IMR-90 (cell line): Measurements from ENCODE around the gene SLC7A4. TPM values are rescaled to one million over a fixed set of nuclear protein-coding genes. Genes with fewer than 3 reads are reported as not detected.
A peak's percentile ranks its signal among the peaks of the same experiment; 100 is the strongest.

ENCODE experiments used
- ATAC-seq: fragments of 200-7000 bp; cut with Tn5 transposase; 2 replicates; pipeline ENCODE4 v1.9.1; 2020; ENCODE audit warnings: low read depth, mild to moderate bottlenecking, moderate library complexity
- BruUV-seq: library from RNA; stranded (reverse); fragments of 400-500 nt; replicated peaks from 2 replicates; lab custom pipeline; 2021; lab: Mats Ljungman, UMichigan
- CTCF ChIA-PET: fragments of 300-600 bp; formaldehyde crosslinking; extraction: SDS; loops from one replicate; lab custom pipeline; 2021; ENCODE audit warnings: antibody characterized with exemption; lab: Yijun Ruan, JAX
- POLR2A ChIA-PET: fragments of 300-600 bp; sonication (Branson Sonifier 250); formaldehyde crosslinking; loops from one replicate; lab custom pipeline; 2022; ENCODE audit warnings: antibody characterized with exemption; ENCODE audit not compliant: unreplicated experiment; lab: Charles Lee
- DNase-seq: peaks from one replicate; pipeline ENCODE4 v3.0.0; 2013
- H2AFZ ChIP-seq: replicated peaks from 2 replicates; pipeline ENCODE3; 2013; ENCODE audit warnings: low read length, mild to moderate bottlenecking; ENCODE audit not compliant: poor library complexity
- H2AK5ac ChIP-seq: 2 replicates; pipeline ENCODE4 v1.6.1; 2013; ENCODE audit warnings: low read depth, low read length, inconsistent platforms
- H2AK9ac ChIP-seq: replicated peaks from 2 replicates; pipeline ENCODE3; 2013; ENCODE audit warnings: mild to moderate bottlenecking, low read depth, low read length, moderate library complexity; ENCODE audit not compliant: poor library complexity
- H2BK120ac ChIP-seq: 2 replicates; pipeline ENCODE4 v1.6.1; 2013; ENCODE audit warnings: low read depth, low read length, inconsistent platforms
- H2BK15ac ChIP-seq: 3 replicates; pipeline ENCODE4 v1.6.1; 2013; ENCODE audit warnings: low read depth, low read length, inconsistent platforms
- H2BK20ac ChIP-seq: 2 replicates; pipeline ENCODE4 v1.6.1; 2013; ENCODE audit warnings: low read depth, mild to moderate bottlenecking, inconsistent platforms, low read length, moderate library complexity
- H2BK5ac ChIP-seq: 2 replicates; pipeline ENCODE4 v1.6.1; 2013; ENCODE audit warnings: mild to moderate bottlenecking, low read depth, low read length, inconsistent platforms; ENCODE audit not compliant: poor library complexity, severe bottlenecking
- H3K14ac ChIP-seq: replicated peaks from 2 replicates; pipeline ENCODE4 v1.6.1; 2013; ENCODE audit warnings: low read depth, low read length, inconsistent platforms
- H3K18ac ChIP-seq: 2 replicates; pipeline ENCODE4 v1.6.1; 2013; ENCODE audit warnings: low read depth, low read length, control low read depth
- H3K23ac ChIP-seq: 2 replicates; pipeline ENCODE4 v1.6.1; 2013; ENCODE audit warnings: low read depth, low read length, inconsistent platforms
- H3K27ac ChIP-seq: 2 replicates; pipeline ENCODE4 v1.5.1; 2013; ENCODE audit warnings: mild to moderate bottlenecking, control low read depth, low read length; ENCODE audit not compliant: insufficient read depth
- H3K27me3 ChIP-seq: 2 replicates; pipeline ENCODE4 v1.6.1; 2013; ENCODE audit warnings: low read length; ENCODE audit not compliant: control insufficient read depth, insufficient read depth
- H3K36me3 ChIP-seq: 2 replicates; pipeline ENCODE4 v1.6.1; 2013; ENCODE audit warnings: low read length, mixed read lengths; ENCODE audit not compliant: control insufficient read depth, insufficient read depth
- H3K4ac ChIP-seq: 2 replicates; pipeline ENCODE4 v1.6.1; 2013; ENCODE audit warnings: low read depth, low read length, inconsistent platforms
- H3K4me1 ChIP-seq: 2 replicates; pipeline ENCODE4 v1.6.1; 2013; ENCODE audit warnings: low read length, mixed read lengths; ENCODE audit not compliant: control insufficient read depth, insufficient read depth
- H3K4me2 ChIP-seq: 2 replicates; pipeline ENCODE4 v1.6.1; 2013; ENCODE audit warnings: low read depth, mild to moderate bottlenecking, control low read depth, low read length, moderate library complexity
- H3K4me3 ChIP-seq: 2 replicates; pipeline ENCODE4 v1.5.1; 2013; ENCODE audit warnings: low read depth, mild to moderate bottlenecking, control low read depth, low read length, moderate library complexity; ENCODE audit not compliant: insufficient read depth
- H3K56ac ChIP-seq: 2 replicates; pipeline ENCODE4 v1.6.1; 2013; ENCODE audit warnings: low read length, inconsistent platforms; ENCODE audit not compliant: insufficient read depth; ENCODE audit errors: extremely low read depth
- H3K79me1 ChIP-seq, 2 experiments: 2 replicates each; pipeline ENCODE4 v1.6.1; 2013; ENCODE audit warnings: low read length in 2 of 2, inconsistent platforms in 1 of 2, low read depth in 1 of 2
- H3K9ac ChIP-seq: 2 replicates; pipeline ENCODE4 v1.6.1; 2013; ENCODE audit warnings: low read depth, low read length, control low read depth
- H3K9me1 ChIP-seq: 2 replicates; pipeline ENCODE4 v1.6.1; 2013; ENCODE audit warnings: low read length, inconsistent platforms; ENCODE audit not compliant: insufficient read depth
- H3K9me3 ChIP-seq: 2 replicates; pipeline ENCODE4 v1.6.1; 2013; ENCODE audit warnings: low read length; ENCODE audit not compliant: control insufficient read depth, insufficient read depth
- H4K20me1 ChIP-seq: 2 replicates; pipeline ENCODE4 v1.6.1; 2013; ENCODE audit warnings: low read length, inconsistent platforms; ENCODE audit not compliant: insufficient read depth
- H4K5ac ChIP-seq: 2 replicates; pipeline ENCODE4 v1.6.1; 2013; ENCODE audit warnings: mild to moderate bottlenecking, low read depth, low read length, control low read depth
- H4K8ac ChIP-seq, 2 experiments: 2 replicates each; pipeline ENCODE4 v1.6.1; 2013; ENCODE audit warnings: low read depth in 2 of 2, low read length in 2 of 2, control low read depth in 1 of 2, inconsistent platforms in 1 of 2
- H4K91ac ChIP-seq: 2 replicates; pipeline ENCODE4 v1.6.1; 2013; ENCODE audit warnings: low read depth, low read length, inconsistent platforms; ENCODE audit not compliant: insufficient read depth
- BHLHE40 ChIP-seq: fragments of 150-350 bp; IDR thresholded peaks from 2 replicates; pipeline ENCODE4 v1.6.1; 2016; ENCODE audit warnings: mild to moderate bottlenecking, low read depth, low read length
- CEBPB ChIP-seq: IDR thresholded peaks from 2 replicates; pipeline ENCODE4 v1.6.1; 2012; ENCODE audit warnings: low read depth, low read length, improper control_type of control experiment
- CTCF ChIP-seq: conservative IDR thresholded peaks from 2 replicates; pipeline ENCODE4 v1.5.1; 2012; ENCODE audit warnings: mild to moderate bottlenecking, low read depth, low read length, improper control_type of control experiment
- ELK1 ChIP-seq: fragments of 150-350 bp; IDR thresholded peaks from 2 replicates; pipeline ENCODE4 v1.6.1; 2016; ENCODE audit warnings: low read depth, mild to moderate bottlenecking, low read length, moderate library complexity, borderline replicate concordance
- FOS ChIP-seq: fragments of 150-350 bp; IDR thresholded peaks from 2 replicates; pipeline ENCODE4 v1.6.1; 2016; ENCODE audit warnings: low read depth, low read length
- MXI1 ChIP-seq: IDR thresholded peaks from 2 replicates; pipeline ENCODE4 v1.6.1; 2012; ENCODE audit warnings: low read depth, mild to moderate bottlenecking, low read length, moderate library complexity, borderline replicate concordance
- NFE2L2 ChIP-seq: fragments of 150-350 bp; IDR thresholded peaks from 2 replicates; pipeline ENCODE4 v1.6.1; 2016; ENCODE audit warnings: low read depth, mild to moderate bottlenecking, low read length
- POLR2A ChIP-seq: IDR thresholded peaks from 2 replicates; pipeline ENCODE4 v1.6.1; 2012; ENCODE audit warnings: mild to moderate bottlenecking, low read depth, low read length
- RFX5 ChIP-seq: IDR thresholded peaks from 2 replicates; pipeline ENCODE4 v1.8.0; 2012; ENCODE audit warnings: low read depth, mild to moderate bottlenecking, low read length, moderate library complexity
- USF2 ChIP-seq: fragments of 150-350 bp; IDR thresholded peaks from 2 replicates; pipeline ENCODE4 v1.6.1; 2017; ENCODE audit warnings: mild to moderate bottlenecking, antibody characterized with exemption, low read length, low read depth
- WGBS, 2 experiments: methylation state at CpG; one replicate each; pipeline versions ENCODE4 v1.1.5 to v1.1.7; 2013; ENCODE audit warnings: missing lambda C conversion rate in 2 of 2; ENCODE audit not compliant: insufficient read length in 1 of 2; ENCODE audit errors: extremely low coverage in 2 of 2; 5-methylcytosine and 5-hydroxymethylcytosine counted together
- dilution Hi-C: fragments of 300-500 bp; cut with HindIII; formaldehyde crosslinking; loops from one replicate; pipeline ENCODE4 v1.14.3; 2018; ENCODE audit warnings: low sequenced_read_pairs; ENCODE audit not compliant: unreplicated experiment
- in situ Hi-C: fragments of 300-500 bp; cut with MboI; formaldehyde crosslinking; loops from 3 replicates; pipeline ENCODE4 v1.14.3; 2019; ENCODE audit warnings: low sequenced_read_pairs, inconsistent platforms, mixed read lengths
- intact Hi-C: fragments of 100-400 bp; cut with micrococcal nuclease; formaldehyde crosslinking; loops from 2 replicates; pipeline ENCODE4 v1.10.0; 2022
- polyA plus RNA-seq, 3 experiments: library from polyadenylated mRNA; depleted of rRNA; stranded (reverse); fragments of >200 nt; gene quantifications; 2 replicates each; pipeline ENCODE4 v1.2.3, GENCODE V29; 2012; ENCODE audit warnings: low replicate concordance in 1 of 3
- total RNA-seq: library from RNA; depleted of rRNA; stranded (reverse); fragments of >200 nt; gene quantifications from 2 replicates; pipeline ENCODE4 v1.2.3, GENCODE V29; 2012

SLC7A4 gene
- total and polyA plus RNA-seq, 2 of the 4 experiments (the other 2 are of a cell fraction): 0.03 TPM; not detected in 1

- Histone ChIP-seq H4K91ac (no peak within 1 kb of the TSS; the same call in 1 of the 2 replicates), H2BK120ac (peak within 1 kb of the TSS; percentile 90), H2AK5ac (peak within 1 kb of the TSS; percentile 66), H3K4me3 (peak within 1 kb of the TSS; percentile 52), H3K79me1 (0 out of 4 replicates have a peak, but pooled peaks cover 0 to 5% of the 10 kb centered on the region in 2 experiments), H3K4me2 (peak within 1 kb of the TSS; percentile 85), H2BK15ac (peak within 1 kb of the TSS; percentile 3; the same call in 1 of the 3 replicates), H4K20me1 (peaks cover 4% of the 10 kb centered on the region; the same call in 1 of the 2 replicates), H3K4me1 (peaks cover 14% of the 10 kb centered on the region), H3K36me3 (no peaks in the 10 kb centered on the region), H4K5ac (peak within 1 kb of the TSS; percentile 40), H2AK9ac (peak within 1 kb of the TSS; percentile 82), H2BK20ac (peak within 1 kb of the TSS; percentile 32; the same call in 1 of the 2 replicates), H3K56ac (no peak within 1 kb of the TSS), H3K18ac (peak within 1 kb of the TSS; percentile 52), H3K9me1 (peaks cover 8% of the 10 kb centered on the region; the same call in 1 of the 2 replicates), H2AFZ (peak within 1 kb of the TSS; percentile 100), H3K23ac (peak within 1 kb of the TSS; percentile 64), H2BK5ac (peak within 1 kb of the TSS; percentile 87), H3K4ac (peak within 1 kb of the TSS; percentile 79), H3K14ac (peak within 1 kb of the TSS; percentile 90), H3K9ac (peak within 1 kb of the TSS; percentile 55), H3K27ac (peak within 1 kb of the TSS; percentile 88), H3K9me3 (no peaks in the 10 kb centered on the region), H4K8ac (peak within 1 kb of the TSS; percentile 19 to 94; a peak in 3 of 4 replicates), H3K27me3 (peaks cover 1% of the 10 kb centered on the region; the same call in 1 of the 2 replicates)
- ChIA-PET POLR2A (interaction anchor here (1.1 kb wide), 1 partner anchor 13 kb away, joined by 3 read pairs; the partner anchor contains the start of gene THAP7), CTCF (interaction anchor here (0.6 kb wide), 1 partner anchor 73 kb away, joined by 5 read pairs; no protein-coding TSS in a partner anchor)
- intact Hi-C loops (loop anchor here (2.0 kb wide), 1 partner anchor 30 kb away; the partner anchor contains the start of gene LRRC74B), in situ Hi-C loops (loop anchor here (10.0 kb wide), 1 partner anchor 80 kb away; no protein-coding TSS in a partner anchor), dilution Hi-C loops (no loop called here)
- no TSS peak for BruUV-seq
- 32% methylated on average over 3 of the region's 12 CpGs; no CpG with 5 or more reads in 1 of the 2 experiments for WGBS, 2 experiments
- TF ChIP-seq NFE2L2 (peak; percentile 21; the same call in 1 of the 2 replicates), CTCF (no peak), RFX5 (no peak), CEBPB (no peak), MXI1 (peak; percentile 53; the same call in 1 of the 2 replicates), BHLHE40 (0 out of 2 replicates have a peak, but pooled peaks have one; percentile 7), USF2 (no peak), FOS (0 out of 2 replicates have a peak, but pooled peaks have one; percentile 25), POLR2A (no peak), ELK1 (no peak)
- DNase-seq (peak; percentile 13), ATAC-seq (peak; percentile 49)
Measured at GRCh38 chr22:21014726-21015465, 17.5 kb downstream of the SLC7A4 start, which contains the start of gene P2RX6. Gene P2RX6 (plus strand): TSS chr22:21015165. CDS start chr22:21015175, 10 bp downstream.
